Caco-2 (cell line): ENCODE data around the gene EIF4E3. TPM values are rescaled to one million over a fixed set of nuclear protein-coding genes. Genes with fewer than 3 reads are reported as not detected.

ENCODE experiments used
- BruUV-seq: library from RNA; stranded (reverse); fragments of 400-500 nt; replicated peaks from 2 replicates; lab custom pipeline; 2021; lab: Mats Ljungman, UMichigan
- CTCF ChIA-PET: fragments of 300-600 bp; sonication (Branson Sonifier 250); formaldehyde crosslinking; loops from one replicate; lab custom pipeline; 2022; ENCODE audit warnings: antibody characterized with exemption; lab: Charles Lee
- POLR2A ChIA-PET: fragments of 300-600 bp; sonication (Branson Sonifier 250); formaldehyde crosslinking; loops from one replicate; lab custom pipeline; 2022; ENCODE audit warnings: antibody characterized with exemption; lab: Charles Lee
- DNase-seq, 2 experiments: peaks; one replicate each; pipeline versions ENCODE4 v3.0.0 to v3.0.0-alpha.2; 2020 to 2022
- H3K27me3 ChIP-seq: replicated peaks from 2 replicates; pipeline ENCODE4 v1.6.0; 2011; ENCODE audit warnings: low read length; ENCODE audit not compliant: control insufficient read depth, insufficient read depth
- H3K36me3 ChIP-seq: 2 replicates; pipeline ENCODE4 v1.5.1; 2011; ENCODE audit warnings: low read length; ENCODE audit not compliant: control insufficient read depth, insufficient read depth
- H3K4me1 ChIP-seq: fragments of 250-450 bp; sonication (Bioruptor Pico); 2 replicates; pipeline ENCODE4 v1.5.1; 2020; ENCODE audit warnings: mild to moderate bottlenecking
- H3K4me3 ChIP-seq: 2 replicates; pipeline ENCODE4 v1.5.1; 2011; ENCODE audit warnings: low read depth, mild to moderate bottlenecking, control low read depth, low read length
- H3K9me3 ChIP-seq: fragments of 250-450 bp; sonication (Bioruptor Pico); 2 replicates; pipeline ENCODE4 v1.5.1; 2020; ENCODE audit warnings: mild to moderate bottlenecking, moderate library complexity
- H3K27ac Mint-ChIP-seq: one replicate; pipeline ENCODE4 v1.8.0; 2022; ENCODE audit warnings: mixed read lengths; ENCODE audit not compliant: unreplicated experiment
- H3K27me3 Mint-ChIP-seq: one replicate; pipeline ENCODE4 v1.8.0; 2022; ENCODE audit warnings: mixed read lengths; ENCODE audit not compliant: insufficient read depth, unreplicated experiment
- H3K36me3 Mint-ChIP-seq: one replicate; pipeline ENCODE4 v1.8.0; 2022; ENCODE audit warnings: mild to moderate bottlenecking, mixed read lengths; ENCODE audit not compliant: insufficient read depth, unreplicated experiment
- H3K4me1 Mint-ChIP-seq: one replicate; pipeline ENCODE4 v1.8.0; 2022; ENCODE audit warnings: low read depth, mixed read lengths; ENCODE audit not compliant: unreplicated experiment
- H3K4me3 Mint-ChIP-seq: one replicate; pipeline ENCODE4 v1.8.0; 2022; ENCODE audit warnings: mild to moderate bottlenecking, moderate library complexity, mixed read lengths; ENCODE audit not compliant: unreplicated experiment
- H3K9me3 Mint-ChIP-seq: one replicate; pipeline ENCODE4 v1.8.0; 2022; ENCODE audit warnings: mixed read lengths; ENCODE audit not compliant: unreplicated experiment
- CTCF ChIP-seq, 2 experiments: fragments of 200-600 bp in 1 of 2; IDR thresholded peaks; 1 replicate in 1 of 2; 2 replicates in 1 of 2; pipeline versions ENCODE4 v1.5.1 to v1.8.0; 2011 to 2022; ENCODE audit warnings: antibody characterized with exemption in 1 of 2, control low read depth in 1 of 2, inconsistent platforms in 1 of 2, low read depth in 1 of 2, low read length in 1 of 2, mild to moderate bottlenecking in 1 of 2, moderate library complexity in 1 of 2; ENCODE audit not compliant: insufficient read depth in 1 of 2, severe bottlenecking in 1 of 2, unreplicated experiment in 1 of 2
- intact Hi-C: fragments of 100-400 bp; cut with micrococcal nuclease; formaldehyde crosslinking; loops from one replicate; pipeline ENCODE4 v1.10.0; 2022; ENCODE audit not compliant: unreplicated experiment
- total RNA-seq: library from RNA; stranded (reverse); gene quantifications from 2 replicates; pipeline ENCODE4 v1.2.3, GENCODE V29; 2022

EIF4E3 gene
- total RNA-seq, 1 experiment from 2014 or later: 1.7 TPM

- Mint-ChIP-seq H3K4me1 (no peaks in the 10 kb centered on the region), H3K27ac (no peak overlapping the region), H3K36me3 (no peaks in the 10 kb centered on the region), H3K4me3 (no peak overlapping the region), H3K27me3 (peaks cover 11% of the 10 kb centered on the region), H3K9me3 (no peaks in the 10 kb centered on the region)
- no TSS peak for BruUV-seq
- no peak for TF ChIP-seq CTCF (IDR thresholded peaks at IDR 0.05; ENCODE audit: insufficient read depth in 1 of 2, low read depth in 1 of 2, low read length in 1 of 2, severe bottlenecking in 1 of 2, unreplicated experiment in 1 of 2)
- Histone ChIP-seq H3K4me3 (no peak overlapping the region), H3K27me3 (peaks cover 1% of the 10 kb centered on the region; the same call in 1 of the 2 replicates), H3K9me3 (no peaks in the 10 kb centered on the region; the same call in 1 of the 2 replicates), H3K36me3 (no peaks in the 10 kb centered on the region), H3K4me1 (0 out of 2 replicates have a peak, but pooled peaks cover 6% of the 10 kb centered on the region)
- intact Hi-C loops: no loop called here
- DNase-seq: no peak
- POLR2A ChIA-PET: no interaction called here
- CTCF ChIA-PET: no interaction called here
Observed at GRCh38 chr3:71732637-71733036, 7.4 kb upstream of the EIF4E3 start.

- no peak for TF ChIP-seq CTCF (IDR thresholded peaks at IDR 0.05; ENCODE audit: insufficient read depth in 1 of 2, low read depth in 1 of 2, low read length in 1 of 2, severe bottlenecking in 1 of 2, unreplicated experiment in 1 of 2)
- Mint-ChIP-seq H3K27me3 (peaks cover 18% of the 10 kb centered on the region), H3K27ac (no peak overlapping the region), H3K4me1 (no peaks in the 10 kb centered on the region), H3K4me3 (no peak overlapping the region), H3K36me3 (no peaks in the 10 kb centered on the region), H3K9me3 (no peaks in the 10 kb centered on the region)
- Histone ChIP-seq H3K36me3 (no peaks in the 10 kb centered on the region), H3K27me3 (peaks cover 3% of the 10 kb centered on the region; the same call in 1 of the 2 replicates), H3K9me3 (no peaks in the 10 kb centered on the region), H3K4me1 (0 out of 2 replicates have a peak, but pooled peaks cover 6% of the 10 kb centered on the region), H3K4me3 (no peak overlapping the region)
- intact Hi-C loops: no loop called here
- ChIA-PET POLR2A (no interaction called here), CTCF (interaction anchor here (2.0 kb wide), 1 partner anchor 18 kb away, joined by 12 read pairs; no protein-coding TSS in a partner anchor)
- DNase-seq: no peak
- BruUV-seq: no TSS peak
Observed at GRCh38 chr3:71728632-71729342, 3.6 kb upstream of the EIF4E3 start.

DNA sequence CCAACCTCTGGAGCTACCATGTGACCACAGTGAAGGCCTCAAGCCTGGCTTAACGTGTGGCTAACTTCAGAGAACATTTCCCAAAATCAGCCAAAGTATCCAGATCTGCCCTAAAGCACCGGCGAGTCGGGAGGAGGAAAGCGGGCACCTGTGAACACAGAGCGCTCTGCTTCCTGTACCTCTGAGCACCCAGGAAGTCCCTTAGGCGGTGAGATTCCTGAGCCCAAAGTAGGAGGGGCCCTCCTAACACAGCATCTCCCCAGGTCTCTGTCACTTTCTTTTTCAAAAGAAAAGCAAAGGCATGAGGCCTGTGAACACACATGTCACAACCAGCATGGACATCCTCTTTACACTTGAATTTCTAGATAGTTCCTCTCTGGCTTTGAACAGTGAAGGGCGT lies 944 bp upstream of the EIF4E3 start:
- no peak for DNase-seq
- Mint-ChIP-seq H3K27ac (no peak overlapping the region), H3K4me3 (peak overlapping the region; percentile 50), H3K36me3 (no peaks in the 10 kb centered on the region), H3K9me3 (no peaks in the 10 kb centered on the region), H3K4me1 (no peaks in the 10 kb centered on the region), H3K27me3 (peaks cover 27% of the 10 kb centered on the region)
- H3K4me1 ChIP-seq: 0 out of 2 replicates have a peak, but pooled peaks cover 6% of the 10 kb centered on the region
- no peaks in the 10 kb centered on the region for H3K36me3 ChIP-seq
- intact Hi-C loops: no loop called here
- H3K4me3 ChIP-seq: no peak overlapping the region
- ChIA-PET CTCF (no interaction called here), POLR2A (no interaction called here)
- no peaks in the 10 kb centered on the region for H3K9me3 ChIP-seq
- H3K27me3 ChIP-seq: peaks cover 3% of the 10 kb centered on the region
- no peak for TF ChIP-seq CTCF (IDR thresholded peaks at IDR 0.05; ENCODE audit: insufficient read depth in 1 of 2, low read depth in 1 of 2, low read length in 1 of 2, severe bottlenecking in 1 of 2, unreplicated experiment in 1 of 2)
- no TSS peak for BruUV-seq
